Fibroblast of the conjunctiva (primary cell): ENCODE data around the gene CAMK1.

Experiments
- DNase-seq: peaks from one replicate; pipeline ENCODE4 v3.0.0-alpha.2; 2010; ENCODE audit warnings: low read depth

Gene CAMK1

GRCh38 chr3:9793161-9793781, 23.5 kb upstream of the CAMK1 start:
- no peak for DNase-seq

GRCh38 chr3:9792405-9793160, 22.8 kb upstream of the CAMK1 start, which contains the start of the genes ARPC4 and TADA3:
Gene ARPC4, plus strand, starts transcription at chr3:9793082. Its CDS starts 40 bp downstream, at chr3:9793122.
Gene TADA3, minus strand, starts transcription at chr3:9792473. Its CDS starts 1,007 bp downstream, at chr3:9791466.
- DNase-seq = peak; percentile 92

DNA sequence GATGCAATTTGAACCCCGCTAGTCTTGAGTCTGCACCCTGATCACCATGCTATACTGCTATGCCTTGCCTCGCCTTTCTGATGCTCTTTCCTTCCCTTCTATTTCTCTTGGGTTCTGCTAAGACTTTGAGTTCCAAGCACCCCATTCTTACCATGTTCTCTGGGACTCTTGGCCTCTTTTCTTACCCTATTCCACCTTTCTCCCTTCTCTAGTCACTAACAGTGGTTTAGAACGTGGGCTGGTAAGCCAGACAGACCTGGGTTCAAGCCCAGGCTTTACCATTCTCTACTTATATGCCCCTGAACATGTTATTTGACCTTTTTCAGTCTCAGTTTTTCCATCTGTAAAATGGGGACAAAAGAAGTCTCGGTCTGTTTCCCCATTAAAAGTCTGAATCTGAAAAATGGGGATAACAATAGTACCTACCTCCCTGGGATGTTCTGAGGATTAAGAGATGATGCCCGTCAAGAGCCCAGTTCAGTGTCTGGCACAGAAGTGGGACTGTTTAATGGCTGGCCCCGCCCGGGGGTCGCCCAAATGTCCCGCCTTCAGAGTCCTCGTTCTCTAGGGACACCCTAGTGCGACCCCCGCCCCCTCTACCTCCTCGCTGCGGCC, 22.1 kb upstream of the CAMK1 start:
- DNase-seq = no peak

DNA sequence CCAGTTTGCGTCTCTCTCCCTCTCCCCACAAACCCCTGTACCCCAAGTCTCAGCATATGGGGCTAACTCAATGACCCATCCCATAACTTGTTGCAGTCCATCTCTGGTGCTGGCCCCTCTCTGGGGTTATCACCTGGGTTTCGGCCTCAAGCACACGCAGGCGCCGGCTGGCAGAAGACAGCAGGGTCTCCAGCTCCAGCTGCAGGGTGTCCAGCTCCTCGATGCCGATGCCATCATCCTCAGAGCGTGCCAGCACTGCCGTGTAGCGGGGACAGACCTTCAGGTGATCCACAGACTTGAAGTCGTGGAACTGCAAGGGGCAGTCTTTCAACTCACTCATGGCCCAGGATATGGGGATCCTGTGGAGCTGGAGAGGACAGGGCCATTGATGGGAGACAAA, 21.4 kb upstream of the CAMK1 start:
- DNase-seq = no peak

DNA sequence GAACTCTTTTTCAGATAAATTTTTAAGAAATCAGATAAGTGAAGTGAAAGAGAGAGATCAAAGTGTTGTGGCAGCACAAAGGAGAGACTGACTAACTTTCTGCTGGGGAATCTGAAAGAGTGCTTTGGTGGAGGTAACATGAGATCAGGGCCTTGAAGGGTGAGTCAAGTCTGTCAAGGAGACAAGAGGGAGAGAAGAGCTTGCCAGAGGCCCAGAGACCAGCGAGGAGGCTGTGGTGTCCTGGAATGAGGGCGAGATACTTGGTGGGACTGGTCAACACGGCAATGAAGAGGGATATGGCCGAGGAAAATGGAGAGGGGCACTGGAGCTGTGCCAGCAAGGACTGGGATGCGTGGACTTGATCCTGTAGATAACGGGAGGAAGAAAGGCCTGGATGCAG, 18.0 kb upstream of the CAMK1 start:
- no peak for DNase-seq

DNA sequence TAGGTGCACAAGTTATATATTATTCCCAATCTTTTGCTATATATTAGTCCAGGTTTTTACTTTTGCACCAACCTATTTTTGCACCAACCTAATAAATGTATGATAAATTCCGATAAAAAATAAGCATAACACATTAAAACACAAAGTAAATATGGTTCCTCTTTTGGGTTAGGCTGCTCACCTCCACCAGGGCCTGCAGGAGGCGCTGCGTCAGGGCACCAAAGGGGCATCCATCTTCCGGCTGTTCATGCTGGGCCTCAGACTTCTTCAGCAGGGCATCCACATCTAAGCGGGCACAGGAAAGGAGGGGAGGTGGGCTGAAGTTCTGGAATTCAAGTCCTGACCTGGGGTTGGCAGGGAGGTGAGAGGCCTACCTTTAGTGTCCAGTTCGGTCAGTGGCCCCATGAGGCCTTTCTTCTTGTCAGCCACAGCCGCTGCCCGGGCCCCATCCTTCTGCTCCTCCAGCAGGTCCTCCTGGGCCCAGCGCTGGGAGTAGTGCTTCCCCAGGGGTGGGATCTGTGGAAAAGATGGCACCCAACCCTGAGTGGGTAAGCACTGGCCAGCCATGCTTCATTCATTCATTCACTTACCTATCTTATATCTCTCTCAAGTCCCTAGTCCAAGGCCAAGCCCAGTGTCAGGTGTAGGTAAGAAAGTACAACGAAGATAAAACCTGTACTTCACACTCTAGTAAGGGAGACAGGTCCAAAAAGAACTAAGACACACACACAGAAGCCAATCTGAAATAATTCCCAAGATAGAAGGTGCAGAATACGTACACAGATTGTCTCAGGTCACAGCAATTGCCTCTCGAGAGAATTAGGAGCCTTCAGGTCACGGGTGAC, 17.3 kb upstream of the CAMK1 start:
- DNase-seq = no peak

DNA sequence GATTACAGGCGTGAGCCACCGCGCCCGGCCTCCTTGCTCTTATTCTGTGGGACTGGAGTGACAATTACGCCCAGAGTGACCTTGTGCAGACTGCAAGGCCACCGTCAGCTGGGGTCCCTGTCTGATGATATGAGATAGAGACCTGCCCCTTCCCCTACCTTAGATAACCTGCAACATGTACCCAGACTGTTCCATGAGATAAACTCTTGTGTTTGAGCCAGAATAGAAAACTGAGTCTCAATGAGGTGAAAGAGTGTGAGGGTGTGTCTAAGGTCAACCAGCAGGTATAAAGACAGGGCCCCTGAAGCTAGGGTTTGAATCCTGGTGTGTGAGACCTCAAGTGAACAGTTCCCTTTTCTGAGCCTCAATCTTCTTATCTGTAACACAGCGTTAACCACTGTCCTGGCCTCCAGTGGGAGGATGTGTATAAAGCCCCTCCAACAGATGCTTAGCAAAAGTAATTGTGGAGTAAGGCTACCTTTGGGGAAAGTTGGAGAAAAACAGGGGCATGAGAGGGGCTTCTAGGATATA, 16.5 kb upstream of the CAMK1 start:
- DNase-seq = no peak

GRCh38 chr3:9785602-9786001, 15.9 kb upstream of the CAMK1 start:
- no peak for DNase-seq

DNA sequence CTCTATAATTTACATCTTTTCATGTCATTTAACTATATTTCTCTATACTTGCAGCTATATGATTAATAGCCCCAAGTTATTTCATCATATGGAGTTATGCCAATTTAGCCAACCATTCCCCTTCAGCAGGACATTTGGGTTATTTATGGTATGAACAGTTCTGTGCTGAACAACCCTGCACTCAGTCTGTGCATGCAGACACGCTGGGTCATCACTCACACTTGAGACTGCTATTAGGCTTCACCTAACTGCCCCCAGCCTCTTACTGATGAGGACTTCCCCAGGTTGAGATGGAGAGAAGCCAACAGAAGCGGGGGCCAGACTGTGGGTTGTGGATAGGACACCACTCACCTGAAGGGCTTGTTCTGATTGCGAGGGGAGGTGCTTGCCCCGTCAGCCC, 15.2 kb upstream of the CAMK1 start:
- peak; percentile 26 for DNase-seq

- DNase-seq = no peak
Measured at GRCh38 chr3:9783954-9784353, 14.2 kb upstream of the CAMK1 start.

GRCh38 chr3:9782770-9783169, 13.0 kb upstream of the CAMK1 start:
- DNase-seq = no peak

- no peak for DNase-seq
Measured at GRCh38 chr3:9781978-9782603, 12.3 kb upstream of the CAMK1 start.

- no peak for DNase-seq
Measured at GRCh38 chr3:9781551-9781950, 11.8 kb upstream of the CAMK1 start.

DNA sequence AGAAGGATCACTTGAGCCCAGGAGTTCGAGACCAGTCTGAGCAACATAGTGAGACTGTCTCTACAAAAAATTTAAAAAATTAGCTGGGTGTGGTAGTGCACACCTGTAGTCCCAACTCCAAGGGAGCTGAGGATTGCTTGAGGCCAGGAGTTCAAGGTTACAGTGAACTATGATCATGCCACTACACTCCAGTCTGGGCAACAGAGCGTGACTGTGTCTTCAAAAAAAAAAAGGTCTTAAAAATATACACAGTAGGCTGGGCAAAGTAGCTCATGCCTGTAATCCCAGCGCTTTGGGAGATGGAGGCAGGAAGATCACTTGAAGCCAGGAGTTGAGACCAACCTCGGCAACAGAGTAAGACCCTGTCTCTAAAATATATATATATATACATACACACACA, 11.2 kb upstream of the CAMK1 start:
- DNase-seq = no peak

- no peak for DNase-seq
Measured at GRCh38 chr3:9780458-9780812, 10.7 kb upstream of the CAMK1 start.

DNA sequence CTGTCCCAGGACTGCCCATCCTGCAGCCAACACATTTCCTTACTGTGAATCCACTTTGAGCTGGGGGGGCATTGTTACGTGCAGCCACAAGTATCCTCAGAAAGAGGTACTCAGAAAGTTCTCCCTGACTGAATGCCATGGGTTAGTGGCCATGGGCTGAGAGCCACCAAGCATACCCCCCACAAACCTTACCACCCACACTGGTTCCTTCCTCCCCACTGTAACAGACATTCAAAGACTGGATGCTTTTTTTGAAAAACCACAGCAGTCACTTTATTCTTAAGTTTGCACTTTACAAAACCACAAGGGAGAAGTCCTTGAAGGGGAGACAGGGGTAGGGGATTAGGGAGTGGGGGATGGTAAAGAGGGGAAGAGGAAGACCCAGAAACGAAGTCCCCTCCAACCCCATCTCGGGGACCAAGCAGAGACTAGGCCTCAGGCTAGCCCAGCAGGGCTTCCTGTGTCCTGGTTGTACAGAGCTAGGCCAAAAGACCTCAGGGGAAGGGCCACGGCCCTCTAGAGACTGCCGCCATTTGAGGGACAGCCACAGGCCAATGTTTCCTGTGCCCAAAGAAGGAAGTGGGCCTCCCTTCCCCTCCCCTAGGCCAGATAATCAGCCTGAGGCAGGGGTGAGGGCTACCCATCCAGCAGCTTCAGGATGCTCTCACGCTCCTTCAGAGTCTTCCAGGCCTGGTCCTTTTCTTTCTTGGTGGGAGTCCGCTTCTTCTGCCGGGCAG, 10.1 kb upstream of the CAMK1 start:
- no peak for DNase-seq

DNA sequence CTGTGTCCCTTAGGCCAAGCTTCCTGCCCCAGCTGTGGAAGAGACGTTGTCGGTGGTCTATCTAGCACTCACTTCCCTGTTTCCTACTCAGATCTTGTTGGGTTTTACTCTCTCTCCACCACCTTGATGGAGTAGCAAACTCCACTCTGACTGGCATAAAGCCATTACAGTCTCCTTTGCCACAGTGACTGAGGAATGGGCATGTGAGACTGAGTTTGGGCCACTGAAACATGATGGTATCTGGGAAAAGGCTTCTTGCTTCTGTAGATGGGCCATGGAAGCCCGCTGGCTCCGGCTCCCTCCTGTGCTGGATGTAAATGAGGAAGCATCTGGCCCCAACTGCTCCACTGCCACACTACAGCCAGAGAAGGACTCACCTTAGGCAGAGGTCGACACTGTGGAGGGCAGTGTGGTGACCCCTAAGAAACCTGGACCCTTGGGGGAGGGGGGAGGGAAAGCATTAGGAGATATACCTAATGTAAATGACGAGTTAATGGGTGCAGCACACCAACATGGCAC, 9.4 kb upstream of the CAMK1 start:
- no peak for DNase-seq

DNA sequence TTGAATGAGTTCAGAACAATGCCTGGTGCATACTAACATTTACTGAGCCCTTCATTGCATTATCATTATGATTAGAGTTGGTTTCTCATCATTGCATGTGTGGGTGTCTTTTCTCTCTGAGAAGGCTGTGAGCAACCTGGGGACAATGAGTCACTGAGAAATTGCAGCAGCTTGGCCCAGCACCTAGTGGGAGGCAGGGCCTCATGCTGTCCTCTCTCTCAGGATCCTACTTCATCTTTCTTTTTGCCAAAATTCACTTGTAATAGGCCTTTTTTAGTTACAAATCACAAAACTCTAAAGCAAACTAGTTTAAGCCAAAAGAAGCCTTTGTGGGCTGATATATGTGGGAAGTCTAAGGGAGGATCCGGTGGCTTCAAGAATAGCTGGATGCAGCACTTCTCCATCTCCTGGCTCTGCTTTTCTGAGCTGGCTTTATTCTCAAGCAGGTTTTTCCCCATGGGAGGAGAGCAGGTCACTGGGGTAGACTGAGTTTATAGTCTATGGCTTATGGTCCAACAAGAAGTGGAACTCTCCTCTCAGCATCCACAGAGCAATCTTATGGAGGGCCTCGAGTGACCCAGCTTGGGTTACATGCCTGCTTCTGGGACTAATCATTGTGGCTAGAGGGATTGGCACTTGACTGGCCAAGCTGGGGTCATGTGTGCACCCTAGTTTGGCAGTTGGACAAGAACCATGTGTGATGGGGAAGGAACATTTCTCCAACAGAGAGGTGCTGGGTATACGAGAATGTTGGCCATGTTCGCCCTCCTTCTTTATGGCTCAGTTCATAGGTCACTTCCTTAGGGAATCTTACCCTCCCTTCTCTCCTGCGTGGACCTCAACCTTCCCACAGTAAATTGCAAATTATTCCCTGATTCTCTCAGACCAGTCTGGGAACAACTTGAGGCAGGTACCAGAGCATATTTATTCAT, 8.7 kb upstream of the CAMK1 start:
- peak; percentile 30 for DNase-seq

DNA sequence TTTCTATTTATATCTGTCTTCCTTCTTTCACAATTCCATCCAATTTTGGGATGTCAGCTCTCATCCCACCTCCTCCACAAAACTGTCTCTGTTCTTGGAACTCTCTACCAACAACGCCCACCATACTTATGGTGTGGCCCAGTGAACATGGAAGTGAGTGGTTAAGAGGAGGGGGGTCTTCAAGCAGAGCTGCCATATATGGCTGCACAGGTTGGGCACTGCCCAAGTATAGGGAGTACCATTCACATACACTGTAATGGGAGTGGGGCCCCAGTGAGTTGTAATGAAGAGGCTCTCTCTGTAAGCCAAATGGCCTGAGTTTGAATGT, 7.9 kb upstream of the CAMK1 start:
- DNase-seq = no peak
